Activated CD4-positive, alpha-beta T cell treated with anti-CD3 and anti-CD28 coated beads, Interleukin-2, amount 50 U/mL, for 48 hours (primary cell): Measurements from ENCODE around the gene CLDN9.
A peak's percentile ranks its signal among the peaks of the same experiment; 100 is the strongest.

Experiments
- DNase-seq, 2 experiments: peaks; one replicate each; pipeline ENCODE4 v3.0.0-alpha.2; 2020

The CLDN9 gene

GRCh38 chr16:3012828-3013420 lies at the start of gene CLDN9:
CLDN9 (plus strand) TSS chr16:3012923; CDS start chr16:3013363, 440 bp downstream.
- DNase-seq, result no peak

- no peak for DNase-seq
These were observed 49.5 kb upstream of the CLDN9 start for GRCh38 chr16:2963074-2963722.

- DNase-seq, result peak in 1 of 2 experiments; percentile 59
These were observed 48.8 kb upstream of the CLDN9 start, which contains the start of gene KREMEN2 for GRCh38 chr16:2963723-2964474. KREMEN2 (plus strand) TSS chr16:2964275; CDS start chr16:2964521, 246 bp downstream.

GRCh38 chr16:2964475-2965336 lies 48.0 kb upstream of the CLDN9 start:
- DNase-seq, result peak; percentile 69 to 74

- DNase-seq, result no peak
These were observed 46.5 kb upstream of the CLDN9 start for GRCh38 chr16:2966043-2966807.

GRCh38 chr16:2966808-2967191 lies 45.9 kb upstream of the CLDN9 start:
- DNase-seq, result no peak

GRCh38 chr16:2967211-2967631 lies 45.5 kb upstream of the CLDN9 start:
- DNase-seq, result no peak

- DNase-seq, result no peak
These were observed 45.0 kb upstream of the CLDN9 start for GRCh38 chr16:2967721-2968161.

- DNase-seq, result no peak
These were observed 44.4 kb upstream of the CLDN9 start for GRCh38 chr16:2968368-2968737.

GRCh38 chr16:2968738-2969544 lies 43.8 kb upstream of the CLDN9 start, which contains the start of gene PAQR4:
PAQR4 (plus strand) TSS chr16:2969348; CDS start chr16:2969675, 327 bp downstream.
- peak; percentile 85 to 87 for DNase-seq

GRCh38 chr16:2969545-2970521 lies 42.9 kb upstream of the CLDN9 start:
- peak; percentile 85 to 88 for DNase-seq

- DNase-seq, result no peak
These were observed 42.2 kb upstream of the CLDN9 start for GRCh38 chr16:2970563-2970962.

- DNase-seq, result no peak
These were observed 41.4 kb upstream of the CLDN9 start for GRCh38 chr16:2971134-2971984.

- DNase-seq, result no peak
These were observed 40.5 kb upstream of the CLDN9 start for GRCh38 chr16:2971985-2972784.

GRCh38 chr16:2973093-2973492 lies 39.6 kb upstream of the CLDN9 start:
- no peak for DNase-seq

GRCh38 chr16:2973605-2974318 lies 39.0 kb upstream of the CLDN9 start:
- DNase-seq, result no peak
